ENCODE results near the gene CEP128.

The CEP128 gene

GRCh38 chr14:80698974-80699373, 242.6 kb downstream of the CEP128 start:
- no peak overlapping the region for H3K4me3 ChIP-seq (ENCODE audit: low read depth, low read length)
- in situ Hi-C loops (cut with HindIII; ENCODE audit: low sequenced_read_pairs) = no loop called here
- no peak for TF ChIP-seq CTCF (IDR thresholded peaks at IDR 0.05; ENCODE audit: low read depth, low read length, missing control alignments)
- no peak for DNase-seq (ENCODE audit: low read depth)

DNA sequence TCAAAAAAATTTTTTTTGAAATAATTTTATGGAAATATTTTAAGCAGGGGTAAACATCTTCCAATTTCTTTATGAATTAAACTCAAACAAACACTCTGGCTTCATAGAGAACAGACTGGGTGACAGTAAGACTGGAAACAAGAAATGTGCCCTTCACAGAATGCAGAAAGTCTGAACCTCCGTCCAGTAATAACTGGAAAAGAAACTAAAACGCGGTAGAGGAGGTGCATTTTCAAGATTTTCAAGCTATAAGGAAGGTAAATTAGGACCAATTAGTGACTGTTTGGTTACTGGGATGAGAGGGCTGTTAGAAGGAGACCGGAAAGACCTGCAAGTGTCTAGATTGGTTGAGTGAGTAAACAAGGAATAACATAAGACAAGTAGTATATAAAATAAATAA, 245.7 kb downstream of the CEP128 start:
- DNase-seq (ENCODE audit: low read depth) = no peak
- TF ChIP-seq CTCF (IDR thresholded peaks at IDR 0.05; ENCODE audit: low read depth, low read length, missing control alignments) = no peak
- H3K4me3 ChIP-seq (ENCODE audit: low read depth, low read length) = no peak overlapping the region
- in situ Hi-C loops (cut with HindIII; ENCODE audit: low sequenced_read_pairs) = no loop called here

- no peak for DNase-seq (ENCODE audit: low read depth)
- TF ChIP-seq CTCF (IDR thresholded peaks at IDR 0.05; ENCODE audit: low read depth, low read length, missing control alignments) = no peak
- in situ Hi-C loops (cut with HindIII; ENCODE audit: low sequenced_read_pairs) = no loop called here
- H3K4me3 ChIP-seq (ENCODE audit: low read depth, low read length) = no peak overlapping the region
These were observed 248.6 kb downstream of the CEP128 start for GRCh38 chr14:80692903-80693302.

DNA sequence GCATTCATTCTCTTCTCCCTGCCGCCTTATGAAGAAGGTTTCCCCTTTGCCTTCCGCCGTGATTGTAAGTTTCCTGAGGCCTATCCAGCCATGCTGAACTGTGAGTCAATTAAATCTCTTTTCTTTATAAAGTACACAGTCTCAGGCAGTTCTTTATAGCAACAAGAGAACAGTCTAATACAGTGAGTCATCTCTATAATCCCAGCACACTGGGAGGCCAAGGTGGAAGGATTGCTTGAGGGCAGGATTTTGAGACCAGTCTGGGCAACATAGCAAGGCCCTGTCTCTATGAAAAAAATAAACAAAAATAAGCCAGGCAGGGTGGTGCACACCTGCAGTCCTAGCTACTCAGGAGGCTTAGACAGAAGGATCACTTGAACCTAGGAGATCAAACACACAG, 259.9 kb downstream of the CEP128 start:
- no peak overlapping the region for H3K4me3 ChIP-seq (ENCODE audit: low read depth, low read length)
- DNase-seq (ENCODE audit: low read depth) = no peak
- TF ChIP-seq CTCF (IDR thresholded peaks at IDR 0.05; ENCODE audit: low read depth, low read length, missing control alignments) = no peak
- in situ Hi-C loops (cut with HindIII; ENCODE audit: low sequenced_read_pairs) = no loop called here

DNA sequence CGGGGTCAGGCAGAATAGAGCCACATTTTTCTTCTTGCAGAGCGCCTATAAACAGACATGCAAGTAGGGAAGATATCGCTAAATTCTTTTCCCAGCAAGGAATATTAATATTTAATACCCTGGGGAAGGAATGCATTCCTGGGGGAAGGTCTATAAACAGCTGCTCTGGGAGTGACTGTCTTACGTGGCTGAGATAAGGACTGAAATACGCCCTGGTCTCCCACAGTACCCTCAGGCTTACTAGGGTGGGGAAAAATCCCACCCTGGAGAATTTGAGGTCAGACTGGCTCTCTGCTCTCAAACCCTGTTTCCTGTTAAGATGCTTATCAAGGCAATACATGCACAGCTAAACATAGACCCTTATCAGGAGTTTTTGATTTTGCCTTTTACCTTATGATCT, 262.3 kb downstream of the CEP128 start:
- TF ChIP-seq CTCF (IDR thresholded peaks at IDR 0.05; ENCODE audit: low read depth, low read length, missing control alignments) = no peak
- in situ Hi-C loops (cut with HindIII; ENCODE audit: low sequenced_read_pairs) = no loop called here

GRCh38 chr14:80678436-80678835, 263.1 kb downstream of the CEP128 start:
- TF ChIP-seq CTCF (IDR thresholded peaks at IDR 0.05; ENCODE audit: low read depth, low read length, missing control alignments) = no peak
- no peak overlapping the region for H3K4me3 ChIP-seq (ENCODE audit: low read depth, low read length)
- no peak for DNase-seq (ENCODE audit: low read depth)
- in situ Hi-C loops (cut with HindIII; ENCODE audit: low sequenced_read_pairs) = no loop called here

More for the DNA sequence above, 262.3 kb downstream of the CEP128 start:
- no peak overlapping the region for H3K4me3 ChIP-seq (ENCODE audit: low read depth, low read length)
- DNase-seq (ENCODE audit: low read depth) = no peak

DNA sequence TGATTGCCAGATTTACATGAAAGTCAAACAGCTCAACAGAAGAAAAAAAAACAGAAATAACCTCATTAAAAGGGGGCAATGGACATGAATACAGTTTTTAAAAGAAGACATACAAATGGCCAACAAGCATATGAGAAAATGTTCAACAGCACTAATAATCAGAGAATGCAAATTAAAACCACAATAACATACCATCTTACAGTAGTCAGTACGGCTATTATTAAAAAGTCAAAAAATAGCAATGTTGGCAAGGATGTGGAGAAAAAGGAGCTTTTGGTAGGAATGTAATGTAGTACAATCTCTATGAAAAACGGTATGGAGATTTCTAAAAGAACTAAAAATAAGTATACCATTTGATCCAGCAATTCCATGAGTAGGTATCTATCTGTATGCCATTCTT, 272.1 kb downstream of the CEP128 start:
- no peak overlapping the region for H3K4me3 ChIP-seq (ENCODE audit: low read depth, low read length)
- no peak for DNase-seq (ENCODE audit: low read depth)
- TF ChIP-seq CTCF (IDR thresholded peaks at IDR 0.05; ENCODE audit: low read depth, low read length, missing control alignments) = no peak
- in situ Hi-C loops (cut with HindIII; ENCODE audit: low sequenced_read_pairs) = no loop called here

All from astrocyte of the cerebellum (primary cell).